K562 (cell line): ENCODE data around the gene ENO2. TPM values are rescaled to one million over a fixed set of nuclear protein-coding genes. Genes with fewer than 3 reads are reported as not detected.

Experiments
- CBFB ChIP-seq: sonication (generic); formaldehyde crosslinking; IDR thresholded peaks from 2 replicates; pipeline ENCODE4 v1.4.0; 2020; ENCODE audit warnings: mild to moderate bottlenecking, missing genetic modification reagents
- CBX8 ChIP-seq: fragments of 200-600 bp; sonication (generic); IDR thresholded peaks from 2 replicates; pipeline ENCODE4 v1.6.1; 2012; ENCODE audit warnings: borderline replicate concordance, mixed run types, low read depth, mild to moderate bottlenecking, moderate library complexity, mixed read lengths, low read length, control low read depth, inconsistent platforms; ENCODE audit not compliant: poor library complexity, severe bottlenecking; ENCODE audit errors: extremely low read depth
- CTBP1 ChIP-seq: fragments of 450-650 bp; IDR thresholded peaks from 2 replicates; pipeline ENCODE4 v1.6.1; 2016; ENCODE audit warnings: borderline replicate concordance
- ETV1 ChIP-seq: fragments of 450-650 bp; conservative IDR thresholded peaks from 2 replicates; pipeline ENCODE4 v1.6.1; 2016; ENCODE audit warnings: missing genetic modification characterization, control low read depth, low read depth, missing compliant biosample characterization
- EZH2 ChIP-seq: IDR thresholded peaks from 2 replicates; pipeline ENCODE4 v1.6.1; 2012; ENCODE audit warnings: low read depth, mild to moderate bottlenecking, inconsistent platforms, low read length, borderline replicate concordance
- GTF2A2 ChIP-seq: IDR thresholded peaks from 2 replicates; pipeline ENCODE4 v1.6.1; 2016; ENCODE audit warnings: mild to moderate bottlenecking, missing genetic modification characterization, missing compliant biosample characterization
- KDM1A ChIP-seq, 2 experiments: fragments of 450-650 bp; IDR thresholded peaks; 2 replicates each; pipeline ENCODE4 v1.6.1; 2016; ENCODE audit warnings: mild to moderate bottlenecking in 2 of 2
- MCM5 ChIP-seq: fragments of 450-650 bp; IDR thresholded peaks from 2 replicates; pipeline ENCODE4 v1.6.1; 2016; ENCODE audit warnings: low read depth
- MTA1 ChIP-seq: fragments of 450-650 bp; IDR thresholded peaks from 2 replicates; pipeline ENCODE4 v1.6.1; 2017; ENCODE audit warnings: borderline replicate concordance
- MTA2 ChIP-seq: fragments of 450-650 bp; IDR thresholded peaks from 2 replicates; pipeline ENCODE4 v1.6.1; 2016; ENCODE audit warnings: low read depth
- MYC ChIP-seq, 2 experiments: fragments of 250-450 bp in 1 of 2; sonication (Bioruptor Pico) in 1 of 2; IDR thresholded peaks; 2 replicates each; pipeline versions ENCODE4 v1.5.1 to v1.6.1; 2012 to 2021; ENCODE audit warnings: low read depth in 2 of 2, borderline replicate concordance in 1 of 2, improper control_type of control experiment in 1 of 2, low read length in 1 of 2, mild to moderate bottlenecking in 1 of 2, moderate library complexity in 1 of 2
- NBN ChIP-seq: fragments of 450-650 bp; IDR thresholded peaks from 2 replicates; pipeline ENCODE4 v1.6.1; 2016; ENCODE audit warnings: low read depth, mild to moderate bottlenecking
- NR2F6 ChIP-seq: fragments of 450-650 bp; formaldehyde crosslinking; IDR thresholded peaks from 2 replicates; pipeline ENCODE4 v1.4.0; 2020; ENCODE audit warnings: mild to moderate bottlenecking
- POLR2A ChIP-seq: fragments of 450-650 bp; conservative IDR thresholded peaks from 2 replicates; pipeline ENCODE4 v1.6.1; 2016
- RBFOX2 ChIP-seq: fragments of 200-400 bp; formaldehyde crosslinking; IDR thresholded peaks from 2 replicates; pipeline ENCODE4 v1.6.1; 2017; ENCODE audit warnings: low read depth, mild to moderate bottlenecking, low read length, moderate library complexity
- RCOR1 ChIP-seq, 2 experiments: IDR thresholded peaks; 2 replicates each; pipeline ENCODE4 v1.6.1; 2012; ENCODE audit warnings: low read depth in 2 of 2, low read length in 2 of 2, borderline replicate concordance in 1 of 2, improper control_type of control experiment in 1 of 2
- RUNX1 ChIP-seq: sonication (generic); IDR thresholded peaks from 2 replicates; pipeline ENCODE4 v1.6.1; 2016; ENCODE audit warnings: antibody characterized with exemption, low read depth
- SMARCA4 ChIP-seq: fragments of 450-650 bp; IDR thresholded peaks from 2 replicates; pipeline ENCODE4 v1.6.1; 2016
- TBL1XR1 ChIP-seq, 2 experiments: IDR thresholded peaks; 2 replicates each; pipeline ENCODE4 v1.6.1; 2012; ENCODE audit warnings: improper control_type of control experiment in 2 of 2, low read length in 2 of 2, mild to moderate bottlenecking in 1 of 2
- TRIM24 ChIP-seq, 2 experiments: fragments of 450-650 bp; IDR thresholded peaks; 2 replicates each; pipeline ENCODE4 v1.6.1; 2016
- ZFX ChIP-seq: sonication (generic); formaldehyde crosslinking; IDR thresholded peaks from 2 replicates; pipeline ENCODE4 v1.8.0; 2022; ENCODE audit warnings: mild to moderate bottlenecking, missing genetic modification reagents, moderate library complexity
- ZKSCAN8 ChIP-seq: fragments of 200-800 bp; sonication (Bioruptor generic); IDR thresholded peaks from 2 replicates; pipeline ENCODE4 v1.6.1; 2016; ENCODE audit warnings: missing genetic modification characterization, missing compliant biosample characterization
- ZNF592 ChIP-seq: fragments of 450-650 bp; IDR thresholded peaks from 2 replicates; pipeline ENCODE4 v1.6.1; 2017; ENCODE audit warnings: antibody characterized with exemption, mild to moderate bottlenecking
- polyA plus RNA-seq, 8 experiments: library from polyadenylated mRNA; depleted of rRNA in 4 of 8; stranded (reverse) in 5 of 8; unstranded in 3 of 8; fragments of >200 nt; fragmentation: Nextera tagmentation in 2 of 8; fragmentation: Illumina TruSeq in 1 of 8; extraction: Ambion mirVana in 2 of 8; extraction: Trizol in 1 of 8; gene quantifications; 2 replicates each; pipeline versions ENCODE4 v1.2.1 to v1.2.3, GENCODE V29; 2011 to 2014; ENCODE audit warnings: inconsistent platforms in 1 of 8, missing spikeins in 1 of 8
- total RNA-seq, 7 experiments: library from RNA; depleted of rRNA in 6 of 7; stranded (reverse); fragments of >200 nt in 6 of 7; fragmentation: Illumina TruSeq in 2 of 7; extraction: Trizol in 2 of 7; gene quantifications; 2 replicates each; pipeline versions ENCODE4 v1.2.1 to v1.2.3, GENCODE V29; 2011 to 2021; ENCODE audit warnings: low replicate concordance in 1 of 7
- TF ChIP-seq, protein P1 (sequence below): fragments of 200-800 bp; sonication (Bioruptor generic); IDR thresholded peaks from 2 replicates; pipeline ENCODE4 v1.6.1; 2017; ENCODE audit warnings: missing genetic modification characterization, missing compliant biosample characterization
- TF ChIP-seq, protein P2 (sequence below): fragments of 450-650 bp; IDR thresholded peaks from 2 replicates; pipeline ENCODE4 v1.6.1; 2016; ENCODE audit warnings: low read depth, mild to moderate bottlenecking, moderate library complexity

Gene ENO2
- total and polyA plus RNA-seq, 9 of the 15 experiments (the other 6 are each of a cell fraction or from before 2014, with no cell fraction given) = 10.9 to 43.3 (median 21.0) TPM

DNA sequence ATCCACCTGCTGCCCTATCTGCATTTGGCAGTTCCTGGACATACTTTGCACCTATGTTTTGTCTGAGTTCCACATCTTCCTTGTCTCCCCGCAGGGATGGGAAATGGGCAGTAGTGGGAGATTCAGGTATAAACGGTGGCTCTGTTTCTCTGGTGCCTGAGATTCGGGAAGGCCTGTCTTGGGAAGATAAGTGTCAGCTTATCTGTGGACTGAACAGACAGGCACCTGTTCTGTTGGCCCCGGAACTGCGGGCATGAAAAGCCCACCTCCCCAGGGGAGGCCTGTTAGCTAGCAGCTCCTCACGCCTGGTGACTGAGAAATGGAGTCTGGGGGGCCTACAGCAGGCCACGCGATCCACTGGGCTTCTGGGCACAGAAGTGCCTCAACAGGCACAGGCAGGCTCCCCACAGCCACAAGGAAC, 50.2 kb downstream of the ENO2 start (continued):
- TF ChIP-seq, protein P1, sequence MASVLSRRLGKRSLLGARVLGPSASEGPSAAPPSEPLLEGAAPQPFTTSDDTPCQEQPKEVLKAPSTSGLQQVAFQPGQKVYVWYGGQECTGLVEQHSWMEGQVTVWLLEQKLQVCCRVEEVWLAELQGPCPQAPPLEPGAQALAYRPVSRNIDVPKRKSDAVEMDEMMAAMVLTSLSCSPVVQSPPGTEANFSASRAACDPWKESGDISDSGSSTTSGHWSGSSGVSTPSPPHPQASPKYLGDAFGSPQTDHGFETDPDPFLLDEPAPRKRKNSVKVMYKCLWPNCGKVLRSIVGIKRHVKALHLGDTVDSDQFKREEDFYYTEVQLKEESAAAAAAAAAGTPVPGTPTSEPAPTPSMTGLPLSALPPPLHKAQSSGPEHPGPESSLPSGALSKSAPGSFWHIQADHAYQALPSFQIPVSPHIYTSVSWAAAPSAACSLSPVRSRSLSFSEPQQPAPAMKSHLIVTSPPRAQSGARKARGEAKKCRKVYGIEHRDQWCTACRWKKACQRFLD = no peak
- TF ChIP-seq KDM1A (IDR thresholded peaks at IDR 0.05) (peak; percentile 60 to 61; a peak in 3 of 4 replicates), POLR2A (peak; percentile 69), RUNX1 (no peak), CBFB (no peak), ZKSCAN8 (CRISPR knock-in tag) (peak; percentile 60; the same call in 1 of the 2 replicates), ZNF592 (no peak), RCOR1 (IDR thresholded peaks at IDR 0.05; ENCODE audit: borderline replicate concordance in 1 of 2, low read depth in 2 of 2, low read length in 2 of 2) (peak in 1 of 2 experiments; percentile 66; a peak in 2 of 4 replicates), MTA2 (peak; percentile 70), RBFOX2 (peak; percentile 73), TBL1XR1 (IDR thresholded peaks at IDR 0.05; ENCODE audit: low read length in 2 of 2) (peak in 1 of 2 experiments; percentile 51; a peak in 2 of 4 replicates), ZFX (CRISPR knock-in tag) (no peak), ETV1 (peak; percentile 30; the same call in 1 of the 2 replicates), TRIM24 (IDR thresholded peaks at IDR 0.05) (peak; percentile 56 to 57; a peak in 3 of 4 replicates), CBX8 (no peak), GTF2A2 (tag) (no peak), NR2F6 (CRISPR knock-in tag) (no peak), MCM5 (no peak), MTA1 (no peak), EZH2 (no peak), MYC (IDR thresholded peaks at IDR 0.05; ENCODE audit: low read depth, low read length) (no peak), MYC (CRISPR knock-in tag; IDR thresholded peaks at IDR 0.05; ENCODE audit: borderline replicate concordance, low read depth) (no peak), SMARCA4 (peak; percentile 68), CTBP1 (peak; percentile 82; the same call in 1 of the 2 replicates), NBN (0 out of 2 replicates have a peak, but pooled peaks have one; percentile 35)
- TF ChIP-seq, protein P2, sequence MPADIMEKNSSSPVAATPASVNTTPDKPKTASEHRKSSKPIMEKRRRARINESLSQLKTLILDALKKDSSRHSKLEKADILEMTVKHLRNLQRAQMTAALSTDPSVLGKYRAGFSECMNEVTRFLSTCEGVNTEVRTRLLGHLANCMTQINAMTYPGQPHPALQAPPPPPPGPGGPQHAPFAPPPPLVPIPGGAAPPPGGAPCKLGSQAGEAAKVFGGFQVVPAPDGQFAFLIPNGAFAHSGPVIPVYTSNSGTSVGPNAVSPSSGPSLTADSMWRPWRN = no peak
